Measurements from ENCODE around the gene EEF2K.

DNA sequence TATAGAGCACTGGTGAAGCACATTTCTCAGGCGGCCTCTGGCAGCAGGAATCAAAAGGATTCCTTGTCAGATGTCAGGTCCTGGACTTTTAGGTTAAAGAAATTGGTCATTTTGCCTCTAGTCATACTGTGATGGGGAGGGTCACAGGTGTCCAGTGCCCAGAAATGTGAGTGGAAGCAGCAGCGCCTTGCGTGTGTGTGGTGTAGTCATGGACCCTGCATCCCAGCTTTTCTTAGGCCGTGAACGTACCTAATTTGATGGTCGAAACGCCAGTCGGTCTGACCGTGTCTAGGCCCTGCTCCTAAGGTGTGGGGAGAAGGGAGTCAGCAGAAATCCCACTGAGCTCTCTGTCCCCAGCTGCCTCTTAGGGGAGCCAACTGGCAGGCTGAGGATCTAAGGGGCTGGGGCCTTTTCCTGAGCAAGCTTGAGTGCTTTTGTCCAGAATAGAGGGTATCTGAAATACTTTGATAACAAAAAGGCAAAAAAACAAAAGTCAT lies 123.2 kb downstream of the EEF2K start:
- no peak for TF ChIP-seq ISL1 (CRISPR knock-in tag; IDR thresholded peaks at IDR 0.05)
- TF ChIP-seq, protein P1, sequence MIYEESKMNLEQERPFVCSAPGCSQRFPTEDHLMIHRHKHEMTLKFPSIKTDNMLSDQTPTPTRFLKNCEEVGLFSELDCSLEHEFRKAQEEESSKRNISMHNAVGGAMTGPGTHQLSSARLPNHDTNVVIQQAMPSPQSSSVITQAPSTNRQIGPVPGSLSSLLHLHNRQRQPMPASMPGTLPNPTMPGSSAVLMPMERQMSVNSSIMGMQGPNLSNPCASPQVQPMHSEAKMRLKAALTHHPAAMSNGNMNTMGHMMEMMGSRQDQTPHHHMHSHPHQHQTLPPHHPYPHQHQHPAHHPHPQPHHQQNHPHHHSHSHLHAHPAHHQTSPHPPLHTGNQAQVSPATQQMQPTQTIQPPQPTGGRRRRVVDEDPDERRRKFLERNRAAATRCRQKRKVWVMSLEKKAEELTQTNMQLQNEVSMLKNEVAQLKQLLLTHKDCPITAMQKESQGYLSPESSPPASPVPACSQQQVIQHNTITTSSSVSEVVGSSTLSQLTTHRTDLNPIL (CRISPR knock-in tag; IDR thresholded peaks at IDR 0.05; ENCODE audit: low read depth): no peak
- no peak for TF ChIP-seq ZFP3 (CRISPR knock-in tag; IDR thresholded peaks at IDR 0.05)
- no peak for TF ChIP-seq CSRNP3 (CRISPR knock-in tag; IDR thresholded peaks at IDR 0.05)

Measured in SK-N-SH treated with all-trans-retinoic acid at 6 μM for 48 hours (cell line).